Ishikawa (cell line): Measurements from ENCODE around the gene IKZF1.

Experiments
- CEBPB ChIP-seq: IDR thresholded peaks from 2 replicates; pipeline ENCODE4 v1.6.1; 2012
- CREB1 ChIP-seq: IDR thresholded peaks from 2 replicates; pipeline ENCODE4 v1.6.1; 2012; ENCODE audit warnings: low read depth
- EGR1 ChIP-seq: IDR thresholded peaks from 2 replicates; pipeline ENCODE4 v1.6.1; 2012
- EP300 ChIP-seq: IDR thresholded peaks from 2 replicates; pipeline ENCODE4 v1.6.1; 2012; ENCODE audit warnings: borderline replicate concordance
- FOXM1 ChIP-seq: IDR thresholded peaks from 2 replicates; pipeline ENCODE4 v1.6.1; 2012; ENCODE audit warnings: low read depth, borderline replicate concordance
- NFIC ChIP-seq: IDR thresholded peaks from 2 replicates; pipeline ENCODE4 v1.6.1; 2012
- RAD21 ChIP-seq: IDR thresholded peaks from 2 replicates; pipeline ENCODE4 v1.6.1; 2012; ENCODE audit warnings: low read depth
- TAF1 ChIP-seq: IDR thresholded peaks from 2 replicates; pipeline ENCODE4 v1.6.1; 2012; ENCODE audit warnings: low read depth, mild to moderate bottlenecking
- TCF12 ChIP-seq: IDR thresholded peaks from 2 replicates; pipeline ENCODE4 v1.6.1; 2012; ENCODE audit warnings: low read depth
- TEAD4 ChIP-seq: IDR thresholded peaks from 2 replicates; pipeline ENCODE4 v1.6.1; 2012
- YY1 ChIP-seq: IDR thresholded peaks from 2 replicates; pipeline ENCODE4 v1.6.1; 2012; ENCODE audit warnings: low read depth
- ZBTB7A ChIP-seq: IDR thresholded peaks from 2 replicates; pipeline ENCODE4 v1.6.1; 2012; ENCODE audit warnings: low read depth
- TF ChIP-seq, protein P1 (sequence below): IDR thresholded peaks from 2 replicates; pipeline ENCODE4 v1.6.1; 2012
- TF ChIP-seq, protein P2 (sequence below): IDR thresholded peaks from 2 replicates; pipeline ENCODE4 v1.6.1; 2012; ENCODE audit warnings: low read depth, mild to moderate bottlenecking
- TF ChIP-seq, protein P3 (sequence below): IDR thresholded peaks from 2 replicates; pipeline ENCODE4 v1.6.1; 2012

IKZF1 gene

DNA sequence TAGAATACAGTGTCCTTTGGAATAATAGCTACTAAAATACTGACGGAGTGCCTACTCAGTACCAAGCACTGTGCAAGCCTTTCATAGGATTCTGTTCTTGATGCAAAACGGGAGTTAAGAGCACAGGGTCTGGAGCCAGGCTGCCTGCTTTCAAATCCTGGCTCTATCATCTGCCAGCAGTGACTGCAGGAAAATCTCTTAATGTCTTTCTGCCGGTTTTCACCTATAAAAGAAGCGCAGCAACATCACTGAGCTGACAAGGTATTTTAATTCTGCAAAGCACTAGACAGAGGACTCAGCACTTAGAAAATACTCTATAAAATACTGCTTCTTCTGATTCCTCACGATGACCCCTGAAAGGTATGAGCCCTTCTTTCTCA, 145.0 kb downstream of the IKZF1 start:
- TF ChIP-seq YY1 (no peak), ZBTB7A (no peak), NFIC (no peak), TAF1 (no peak), RAD21 (no peak), EP300 (no peak), EGR1 (no peak), FOXM1 (no peak), CREB1 (no peak), TCF12 (no peak), TEAD4 (no peak), CEBPB (no peak)
- TF ChIP-seq, protein P1, sequence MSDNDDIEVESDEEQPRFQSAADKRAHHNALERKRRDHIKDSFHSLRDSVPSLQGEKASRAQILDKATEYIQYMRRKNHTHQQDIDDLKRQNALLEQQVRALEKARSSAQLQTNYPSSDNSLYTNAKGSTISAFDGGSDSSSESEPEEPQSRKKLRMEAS: no peak
- TF ChIP-seq, protein P2, sequence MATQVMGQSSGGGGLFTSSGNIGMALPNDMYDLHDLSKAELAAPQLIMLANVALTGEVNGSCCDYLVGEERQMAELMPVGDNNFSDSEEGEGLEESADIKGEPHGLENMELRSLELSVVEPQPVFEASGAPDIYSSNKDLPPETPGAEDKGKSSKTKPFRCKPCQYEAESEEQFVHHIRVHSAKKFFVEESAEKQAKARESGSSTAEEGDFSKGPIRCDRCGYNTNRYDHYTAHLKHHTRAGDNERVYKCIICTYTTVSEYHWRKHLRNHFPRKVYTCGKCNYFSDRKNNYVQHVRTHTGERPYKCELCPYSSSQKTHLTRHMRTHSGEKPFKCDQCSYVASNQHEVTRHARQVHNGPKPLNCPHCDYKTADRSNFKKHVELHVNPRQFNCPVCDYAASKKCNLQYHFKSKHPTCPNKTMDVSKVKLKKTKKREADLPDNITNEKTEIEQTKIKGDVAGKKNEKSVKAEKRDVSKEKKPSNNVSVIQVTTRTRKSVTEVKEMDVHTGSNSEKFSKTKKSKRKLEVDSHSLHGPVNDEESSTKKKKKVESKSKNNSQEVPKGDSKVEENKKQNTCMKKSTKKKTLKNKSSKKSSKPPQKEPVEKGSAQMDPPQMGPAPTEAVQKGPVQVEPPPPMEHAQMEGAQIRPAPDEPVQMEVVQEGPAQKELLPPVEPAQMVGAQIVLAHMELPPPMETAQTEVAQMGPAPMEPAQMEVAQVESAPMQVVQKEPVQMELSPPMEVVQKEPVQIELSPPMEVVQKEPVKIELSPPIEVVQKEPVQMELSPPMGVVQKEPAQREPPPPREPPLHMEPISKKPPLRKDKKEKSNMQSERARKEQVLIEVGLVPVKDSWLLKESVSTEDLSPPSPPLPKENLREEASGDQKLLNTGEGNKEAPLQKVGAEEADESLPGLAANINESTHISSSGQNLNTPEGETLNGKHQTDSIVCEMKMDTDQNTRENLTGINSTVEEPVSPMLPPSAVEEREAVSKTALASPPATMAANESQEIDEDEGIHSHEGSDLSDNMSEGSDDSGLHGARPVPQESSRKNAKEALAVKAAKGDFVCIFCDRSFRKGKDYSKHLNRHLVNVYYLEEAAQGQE: no peak
- TF ChIP-seq, protein P3, sequence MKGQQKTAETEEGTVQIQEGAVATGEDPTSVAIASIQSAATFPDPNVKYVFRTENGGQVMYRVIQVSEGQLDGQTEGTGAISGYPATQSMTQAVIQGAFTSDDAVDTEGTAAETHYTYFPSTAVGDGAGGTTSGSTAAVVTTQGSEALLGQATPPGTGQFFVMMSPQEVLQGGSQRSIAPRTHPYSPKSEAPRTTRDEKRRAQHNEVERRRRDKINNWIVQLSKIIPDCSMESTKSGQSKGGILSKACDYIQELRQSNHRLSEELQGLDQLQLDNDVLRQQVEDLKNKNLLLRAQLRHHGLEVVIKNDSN: no peak

DNA sequence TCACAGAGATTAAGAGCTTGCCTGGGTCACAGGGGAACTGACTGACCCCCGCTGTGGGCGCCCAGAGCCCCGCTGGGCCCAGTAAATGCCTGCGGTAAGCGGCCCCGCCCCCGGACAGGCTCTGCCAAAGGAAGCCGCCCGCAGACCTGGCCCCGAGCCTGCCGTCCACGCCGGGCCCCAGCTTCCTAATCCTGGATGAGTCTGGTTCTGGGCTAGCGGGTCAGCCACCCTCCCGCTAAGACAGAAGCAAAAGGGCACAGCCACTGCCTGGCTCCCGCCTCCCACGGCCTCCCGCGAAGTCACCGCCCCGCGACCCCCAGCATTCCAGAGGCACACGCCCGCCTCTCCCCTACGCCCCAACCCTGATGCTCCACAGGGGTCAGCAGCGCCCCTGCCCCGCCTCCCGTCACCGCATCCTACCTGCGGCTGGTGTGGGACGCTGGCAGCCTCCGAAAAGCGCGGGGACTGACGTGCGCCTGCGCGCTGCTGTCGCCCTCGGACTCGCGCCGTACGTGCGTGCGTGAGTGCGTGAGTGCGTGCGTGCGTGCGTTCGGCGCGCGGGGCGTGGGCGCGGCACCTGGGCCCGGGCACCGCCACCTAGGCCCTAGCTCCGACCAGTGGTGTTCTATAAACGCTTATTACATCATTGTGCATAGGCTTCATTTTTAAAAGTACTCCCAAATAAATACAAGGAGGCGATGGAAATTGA, 145.5 kb downstream of the IKZF1 start, which contains the start of gene FIGNL1:
Gene FIGNL1, minus strand, starts transcription at position 470 of the 709 bp plus-strand sequence. CDS start 3,063 bp downstream, outside the sequence.
- TF ChIP-seq TCF12 (peak; percentile 69; the same call in 1 of the 2 replicates), EP300 (peak; percentile 72), NFIC (peak; percentile 92), RAD21 (no peak), TAF1 (peak; percentile 77), ZBTB7A (peak; percentile 60; the same call in 1 of the 2 replicates), YY1 (no peak), FOXM1 (no peak), TEAD4 (peak; percentile 61; the same call in 1 of the 2 replicates), EGR1 (peak; percentile 81), CREB1 (peak; percentile 32; the same call in 1 of the 2 replicates)
- TF ChIP-seq, protein P1: peak; percentile 86

DNA sequence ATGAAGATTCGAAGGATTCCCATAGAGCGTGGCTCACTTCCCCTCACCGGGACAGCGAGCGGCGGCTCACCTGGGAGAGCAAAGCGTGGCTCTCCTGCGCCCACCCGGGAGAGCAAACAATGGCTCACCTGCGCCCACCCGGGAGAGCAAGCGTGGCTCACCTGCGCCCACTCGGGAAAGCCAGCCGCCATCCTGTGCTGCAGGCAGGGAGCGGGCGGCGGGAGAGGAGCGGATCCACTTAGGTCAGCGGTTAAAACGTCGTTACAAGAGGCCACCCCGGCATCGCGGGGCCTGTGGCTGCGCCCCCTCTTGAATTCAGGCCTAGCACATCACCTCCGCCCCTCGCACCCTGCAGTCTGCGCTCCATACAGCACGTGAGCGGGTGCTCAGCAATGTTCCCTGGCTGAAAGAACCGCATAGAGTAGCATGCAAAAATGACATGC, 146.1 kb downstream of the IKZF1 start:
- TF ChIP-seq ZBTB7A: no peak
- no peak for TF ChIP-seq EP300
- no peak for TF ChIP-seq FOXM1
- TF ChIP-seq TAF1: no peak
- TF ChIP-seq CREB1: no peak
- TF ChIP-seq EGR1: no peak
- TF ChIP-seq, protein P1: no peak
- TF ChIP-seq, protein P3: no peak
- no peak for TF ChIP-seq NFIC
